ENCODE results near the gene NEMP1. TPM values are rescaled to one million over a fixed set of nuclear protein-coding genes. Genes with fewer than 3 reads are reported as not detected.

NEMP1 gene
- total and polyA plus RNA-seq, 2 of the 8 experiments (the other 6 are each of a cell fraction or from before 2014, with no cell fraction given): 30.1 to 43.2 TPM

- WGBS, 2 experiments (ENCODE audit: extremely low coverage in 1 of 2, insufficient coverage in 1 of 2, insufficient read length in 1 of 2, insufficient replicate concordance in 2 of 2, low coverage in 1 of 2, low lambda C conversion rate in 2 of 2, missing lambda C conversion rate in 1 of 2): 100% methylated on average over 1 of the region's 1 CpG; no CpG with 5 or more reads in 1 of the 2 experiments
- Histone ChIP-seq H2AFZ (ENCODE audit: low read length) (no peak overlapping the region), H3K23me2 (ENCODE audit: low read depth, low read length) (no peaks in the 10 kb centered on the region), H3K36me3 (ENCODE audit: control insufficient read depth in 2 of 4, insufficient read depth in 4 of 4, low read length in 3 of 4) (peaks cover 0 to 11% (median 2%) of the 10 kb centered on the region in 4 experiments; a peak in 4 of 8 replicates), H3K4ac (replicated peaks; ENCODE audit: insufficient read length, low read depth, low read length) (no peak overlapping the region), H3K27ac (ENCODE audit: low read depth, low read length) (no peak overlapping the region), H3K14ac (ENCODE audit: insufficient read length) (no peak overlapping the region), H3K79me1 (ENCODE audit: low read depth, low read length) (no peaks in the 10 kb centered on the region), H2BK12ac (ENCODE audit: low read depth, low read length) (no peak overlapping the region), H3K56ac (replicated peaks; ENCODE audit: insufficient read length, low read depth, low read length) (no peak overlapping the region), H3K9me3 (ENCODE audit: insufficient read depth in 2 of 2, low read depth in 1 of 2, low read length in 1 of 2) (no peaks in the 10 kb centered on the region), H2BK5ac (ENCODE audit: low read depth, low read length) (no peak overlapping the region), H3K4me2 (ENCODE audit: insufficient read depth in 1 of 2, low read depth in 2 of 2, low read length in 2 of 2) (no peak overlapping the region), H2BK15ac (ENCODE audit: low read length) (no peak overlapping the region), H4K8ac (ENCODE audit: extremely low read depth, insufficient read depth, low read length) (no peak overlapping the region), H3K27me3 (replicated peaks in 1 of 4; ENCODE audit: control insufficient read depth in 3 of 4, extremely low read depth in 1 of 4, insufficient read depth in 3 of 4, low read length in 3 of 4) (no peaks in the 10 kb centered on the region), H4K91ac (replicated peaks; ENCODE audit: insufficient read length, low read length) (no peak overlapping the region), H3K18ac (ENCODE audit: extremely low read depth, low read length) (no peak overlapping the region), H3K23ac (ENCODE audit: insufficient read length) (no peak overlapping the region), H3K9ac (replicated peaks in 1 of 4; ENCODE audit: extremely low read depth in 1 of 4, low read depth in 3 of 4, low read length in 3 of 4) (no peak overlapping the region; a peak in 1 of 7 replicates), H4K5ac (ENCODE audit: insufficient read length, low read depth, low read length) (no peak overlapping the region), H2BK120ac (replicated peaks; ENCODE audit: low read depth, low read length) (no peak overlapping the region), H2AK5ac (ENCODE audit: low read depth, low read length) (no peak overlapping the region), H3K79me2 (ENCODE audit: control insufficient read depth in 1 of 2, insufficient read depth in 2 of 2, low read length in 2 of 2) (no peaks in the 10 kb centered on the region), H4K20me1 (replicated peaks in 1 of 2; ENCODE audit: control insufficient read depth in 1 of 2, insufficient read depth in 2 of 2, low read length in 2 of 2) (no peaks in the 10 kb centered on the region), H3K4me1 (replicated peaks in 1 of 4; ENCODE audit: control insufficient read depth in 3 of 4, insufficient read depth in 4 of 4, low read length in 3 of 4) (no peaks in the 10 kb centered on the region), H3K4me3 (ENCODE audit: extremely low read depth in 1 of 4, insufficient read depth in 2 of 4, low read depth in 3 of 4, low read length in 4 of 4) (no peak overlapping the region), H2BK20ac (ENCODE audit: low read length) (no peak overlapping the region)
- DNase-seq (ENCODE audit: low read depth in 1 of 2, low spot score in 2 of 2) (no peak), FAIRE-seq (no peak)
- ChIA-PET POLR2A (ENCODE audit: partially characterized antibody) (interaction anchor here (0.7 to 2.1 kb wide), 9 partner anchors 8 to 61 kb away, joined by 3 to 8 read pairs (median 3); partner anchors contain the start of gene STAT6), CTCF (ENCODE audit: partially characterized antibody) (interaction anchor here (0.9 to 7.5 kb wide), 17 partner anchors 11 to 293 kb away, joined by 3 to 77 read pairs (median 5); partner anchors contain the start of gene TAC3)
- TF ChIP-seq ATF3 (IDR thresholded peaks at IDR 0.05; ENCODE audit: insufficient read depth, low read depth, low read length) (no peak), CBX5 (IDR thresholded peaks at IDR 0.05; ENCODE audit: low read depth, low read length) (no peak), BRCA1 (IDR thresholded peaks at IDR 0.05; ENCODE audit: low read depth, low read length) (no peak), ATF2 (IDR thresholded peaks at IDR 0.05; ENCODE audit: low read length) (no peak), RFX5 (IDR thresholded peaks at IDR 0.05; ENCODE audit: borderline replicate concordance, low read depth, low read length) (no peak), CTCF (IDR thresholded peaks at IDR 0.05; ENCODE audit: control extremely low read depth in 1 of 3, insufficient read depth in 1 of 3, low read depth in 1 of 3, low read length in 3 of 3) (no peak), KDM1A (IDR thresholded peaks at IDR 0.05; ENCODE audit: borderline replicate concordance, low read length) (no peak), SP2 (IDR thresholded peaks at IDR 0.05; ENCODE audit: low read length) (no peak)
These were observed 27.6 kb downstream of the NEMP1 start for GRCh38 chr12:57051011-57051410.
